ENCODE measurements around the gene SALL1. TPM values are rescaled to one million over a fixed set of nuclear protein-coding genes. Genes with fewer than 3 reads are reported as not detected.

Gene SALL1
- total and polyA plus RNA-seq, 12 donors: under 0.01 to 0.67 (median 0.10) TPM; not detected in 4

DNA sequence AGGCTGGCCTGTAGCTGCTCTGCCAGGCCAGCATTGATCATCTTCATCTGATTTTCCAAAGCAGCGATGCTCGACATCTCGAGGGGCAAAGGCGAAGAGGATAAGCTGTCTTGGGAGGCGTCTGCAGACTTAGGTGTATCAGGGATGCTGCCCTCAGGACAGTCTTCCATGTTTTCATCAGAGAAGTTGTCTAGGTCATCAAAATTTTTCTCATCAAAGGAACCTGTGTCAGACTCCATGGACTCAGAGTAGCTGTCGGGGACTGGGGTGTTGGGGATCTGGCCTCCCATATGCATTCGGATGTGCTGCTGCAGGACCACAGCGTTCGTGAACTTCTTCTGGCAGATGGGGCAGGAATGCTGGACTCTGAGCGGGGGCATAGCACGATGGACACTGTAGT, 11.5 kb downstream of the SALL1 start:
- Histone ChIP-seq H3K36me3 (replicated peaks in 1 of 2) (no peaks in the 10 kb centered on the region), H3K4me1 (replicated peaks in 1 of 2) (no peaks in the 10 kb centered on the region), H3K9me3 (replicated peaks in 1 of 3) (no peaks in the 10 kb centered on the region), H3K4me3 (no peak overlapping the region), H3K27ac (no peak overlapping the region), H3K27me3 (peaks cover 14% of the 10 kb centered on the region)
- intact Hi-C loops (cut with DNase I): no loop called here
- DNase-seq: no peak
- TF ChIP-seq POLR2A (IDR thresholded peaks at IDR 0.05) (no peak), CTCF (IDR thresholded peaks at IDR 0.05) (no peak)
- 80 to 90% (median 87%) methylated on average over 11 of the region's 11 CpGs for WGBS, 4 donors

- no peak for TF ChIP-seq CTCF (IDR thresholded peaks at IDR 0.05)
- no peak for TF ChIP-seq POLR2A (IDR thresholded peaks at IDR 0.05)
- intact Hi-C loops (cut with DNase I): no loop called here
- no peak overlapping the region for H3K27ac ChIP-seq
- H3K4me1 ChIP-seq (replicated peaks in 1 of 2): no peaks in the 10 kb centered on the region
- H3K27me3 ChIP-seq: peaks cover 28% of the 10 kb centered on the region
- no peak overlapping the region for H3K4me3 ChIP-seq
- no peaks in the 10 kb centered on the region for H3K9me3 ChIP-seq (replicated peaks in 1 of 3)
- H3K36me3 ChIP-seq (replicated peaks in 1 of 2): no peaks in the 10 kb centered on the region
- 63 to 77% (median 69%) methylated on average over 10 of the region's 10 CpGs for WGBS, 4 donors
- DNase-seq: no peak
Measured at GRCh38 chr16:51138178-51138577, 12.9 kb downstream of the SALL1 start.

- DNase-seq: no peak
- 72 to 78% (median 75%) methylated on average over 12 to 18 of the region's 18 CpGs for WGBS, 4 donors
- Histone ChIP-seq H3K27me3 (peaks cover 28% of the 10 kb centered on the region), H3K9me3 (replicated peaks in 1 of 3) (no peaks in the 10 kb centered on the region), H3K4me1 (replicated peaks in 1 of 2) (no peaks in the 10 kb centered on the region), H3K36me3 (replicated peaks in 1 of 2) (no peaks in the 10 kb centered on the region), H3K4me3 (no peak overlapping the region), H3K27ac (no peak overlapping the region)
- intact Hi-C loops (cut with DNase I): no loop called here
- TF ChIP-seq POLR2A (IDR thresholded peaks at IDR 0.05) (no peak), CTCF (IDR thresholded peaks at IDR 0.05) (no peak)
Measured at GRCh38 chr16:51137097-51137496, 14.0 kb downstream of the SALL1 start.

- no peaks in the 10 kb centered on the region for H3K9me3 ChIP-seq (replicated peaks in 1 of 3)
- peaks cover 28% of the 10 kb centered on the region for H3K27me3 ChIP-seq
- TF ChIP-seq POLR2A (IDR thresholded peaks at IDR 0.05) (no peak), CTCF (IDR thresholded peaks at IDR 0.05) (no peak)
- whole genome bisulfite sequencing, 4 donors: 21 to 40% (median 27%) methylated on average over 7 to 34 of the region's 34 CpGs
- no peak for DNase-seq
- no peaks in the 10 kb centered on the region for H3K4me1 ChIP-seq (replicated peaks in 1 of 2)
- no peaks in the 10 kb centered on the region for H3K36me3 ChIP-seq (replicated peaks in 1 of 2)
- no peak overlapping the region for H3K27ac ChIP-seq
- intact Hi-C loops (cut with DNase I): no loop called here
- H3K4me3 ChIP-seq: no peak overlapping the region
Measured at GRCh38 chr16:51134876-51135275, 16.2 kb downstream of the SALL1 start.

Data from adrenal gland (tissue), 12 donors.